GM12878 (cell line): ENCODE data around the gene ENOX2. TPM values are rescaled to one million over a fixed set of nuclear protein-coding genes. Genes with fewer than 3 reads are reported as not detected.

ENCODE experiments used
- ATAC-seq: fragments of 200-7000 bp; cut with Tn5 transposase; 3 replicates; pipeline ENCODE4 v1.9.1; 2020; ENCODE audit warnings: mild to moderate bottlenecking, moderate library complexity
- BruUV-seq: library from RNA; stranded (reverse); fragments of 400-500 nt; replicated peaks from 2 replicates; lab custom pipeline; 2021; lab: Mats Ljungman, UMichigan
- CTCF ChIA-PET: fragments of 300-600 bp; sonication (Branson Sonifier 250); formaldehyde crosslinking; extraction: SDS; loops from one replicate; lab custom pipeline; 2021; ENCODE audit warnings: inconsistent platforms; lab: Yijun Ruan, JAX
- POLR2A ChIA-PET: fragments of 350-600 bp; formaldehyde crosslinking; extraction: SDS; loops from one replicate; lab custom pipeline; 2021; ENCODE audit warnings: inconsistent platforms; lab: Charles Lee
- RAD21 ChIA-PET: fragments of 300-600 bp; sonication (Branson Sonifier 250); formaldehyde crosslinking; loops from one replicate; lab custom pipeline; 2023; ENCODE audit warnings: antibody characterized with exemption; ENCODE audit not compliant: unreplicated experiment; lab: Charles Lee
- SMC1A ChIA-PET: fragments of 300-600 bp; sonication (Branson Sonifier 250); formaldehyde crosslinking; loops from one replicate; lab custom pipeline; 2023; ENCODE audit not compliant: unreplicated experiment, uncharacterized antibody; lab: Charles Lee
- DNase-seq: peaks from one replicate; pipeline ENCODE4 v3.0.0-alpha.2; 2011; ENCODE audit warnings: low read depth, low spot score
- FAIRE-seq: peaks from 3 replicates; lab custom pipeline; 2011; peaks lifted over from hg19 to GRCh38; lab: Jason Lieb, UNC
- H2AFZ ChIP-seq: 2 replicates; pipeline ENCODE4 v1.6.0; 2011; ENCODE audit warnings: low read depth, low read length, control low read depth; ENCODE audit not compliant: control insufficient read depth
- H3K27ac ChIP-seq: 2 replicates; pipeline ENCODE4 v1.5.1; 2011; ENCODE audit warnings: control low read depth; ENCODE audit not compliant: control insufficient read depth, insufficient read depth
- H3K27me3 ChIP-seq, 2 experiments: replicated peaks in 1 of 2; 2 replicates each; pipeline versions ENCODE4 v1.6.0 to v1.6.1; 2011; ENCODE audit warnings: low read length in 1 of 2; ENCODE audit not compliant: control insufficient read depth in 2 of 2, insufficient read depth in 2 of 2
- H3K36me3 ChIP-seq, 2 experiments: 2 replicates each; pipeline ENCODE4 v1.5.1; 2011; ENCODE audit warnings: low read length in 1 of 2; ENCODE audit not compliant: control insufficient read depth in 2 of 2, insufficient read depth in 2 of 2
- H3K4me1 ChIP-seq: 2 replicates; pipeline ENCODE4 v1.6.1; 2011; ENCODE audit warnings: mild to moderate bottlenecking, low read length, moderate library complexity, mixed read lengths; ENCODE audit not compliant: control insufficient read depth, insufficient read depth
- H3K4me2 ChIP-seq: 2 replicates; pipeline ENCODE4 v1.6.0; 2011; ENCODE audit warnings: control low read depth; ENCODE audit not compliant: control insufficient read depth, insufficient read depth
- H3K4me3 ChIP-seq: fragments of 200-600 bp; sonication (generic); 2 replicates; pipeline ENCODE4 v1.5.1; 2016
- H3K79me2 ChIP-seq: 2 replicates; pipeline ENCODE4 v1.6.0; 2011; ENCODE audit warnings: low read length; ENCODE audit not compliant: control insufficient read depth, insufficient read depth
- H3K9ac ChIP-seq: 2 replicates; pipeline ENCODE4 v1.8.0; 2011; ENCODE audit warnings: low read length, control low read depth, mixed read lengths; ENCODE audit not compliant: control insufficient read depth, insufficient read depth
- H3K9me3 ChIP-seq: replicated peaks from 3 replicates; pipeline ENCODE4 v1.5.1; 2011; ENCODE audit warnings: mild to moderate bottlenecking, low read length; ENCODE audit not compliant: control insufficient read depth, insufficient read depth
- H4K20me1 ChIP-seq: 2 replicates; pipeline ENCODE4 v1.6.0; 2011; ENCODE audit not compliant: control insufficient read depth, insufficient read depth
- ATF7 ChIP-seq: fragments of 450-650 bp; IDR thresholded peaks from 2 replicates; pipeline ENCODE4 v1.6.1; 2016; ENCODE audit warnings: low read depth, mild to moderate bottlenecking
- CBFB ChIP-seq: IDR thresholded peaks from 2 replicates; pipeline ENCODE4 v1.6.1; 2016; ENCODE audit warnings: antibody characterized with exemption, low read depth
- ETV6 ChIP-seq, 2 experiments: fragments of 450-650 bp in 1 of 2; IDR thresholded peaks in 1 of 2; conservative IDR thresholded peaks in 1 of 2; 2 replicates each; pipeline ENCODE4 v1.6.1; 2014; ENCODE audit warnings: antibody characterized with exemption in 1 of 2, borderline replicate concordance in 1 of 2, low read depth in 1 of 2, mild to moderate bottlenecking in 1 of 2, moderate library complexity in 1 of 2
- IKZF2 ChIP-seq, 2 experiments: fragments of 450-650 bp; IDR thresholded peaks; 2 replicates each; pipeline ENCODE4 v1.6.1; 2017; ENCODE audit warnings: mild to moderate bottlenecking in 2 of 2, moderate library complexity in 2 of 2
- JUNB ChIP-seq: IDR thresholded peaks from 2 replicates; pipeline ENCODE4 v1.6.1; 2016; ENCODE audit warnings: antibody characterized with exemption, mild to moderate bottlenecking
- LARP7 ChIP-seq: fragments of 450-650 bp; IDR thresholded peaks from 2 replicates; pipeline ENCODE4 v1.6.1; 2017; ENCODE audit warnings: mild to moderate bottlenecking
- NFIC ChIP-seq: IDR thresholded peaks from 2 replicates; pipeline ENCODE4 v1.6.1; 2012; ENCODE audit warnings: low read depth, mild to moderate bottlenecking, inconsistent platforms, low read length, moderate library complexity
- NR2F1 ChIP-seq: fragments of 450-650 bp; conservative IDR thresholded peaks from 2 replicates; pipeline ENCODE4 v1.6.1; 2017; ENCODE audit warnings: mild to moderate bottlenecking
- POU2F2 ChIP-seq: IDR thresholded peaks from 3 replicates; pipeline ENCODE4 v1.6.1; 2011; ENCODE audit warnings: low read depth, mild to moderate bottlenecking, low read length, borderline replicate concordance
- RAD51 ChIP-seq: fragments of 450-650 bp; IDR thresholded peaks from 2 replicates; pipeline ENCODE4 v1.6.1; 2016; ENCODE audit warnings: moderate library complexity, mild to moderate bottlenecking, inconsistent platforms
- SIN3A ChIP-seq: IDR thresholded peaks from 2 replicates; pipeline ENCODE4 v1.6.1; 2012; ENCODE audit warnings: low read depth, low read length, improper control_type of control experiment
- SPI1 ChIP-seq: IDR thresholded peaks from 2 replicates; pipeline ENCODE4 v1.6.1; 2011; ENCODE audit warnings: low read depth, mild to moderate bottlenecking, low read length, moderate library complexity, borderline replicate concordance; ENCODE audit not compliant: insufficient read depth
- ZBTB33 ChIP-seq: fragments of 450-650 bp; IDR thresholded peaks from 2 replicates; pipeline ENCODE4 v1.6.1; 2017; ENCODE audit warnings: mild to moderate bottlenecking
- ZNF384 ChIP-seq: IDR thresholded peaks from 2 replicates; pipeline ENCODE4 v1.6.1; 2012; ENCODE audit warnings: low read depth, mild to moderate bottlenecking, low read length, improper control_type of control experiment, borderline replicate concordance
- ZNF687 ChIP-seq: fragments of 450-650 bp; IDR thresholded peaks from 2 replicates; pipeline ENCODE4 v1.6.1; 2017; ENCODE audit warnings: mild to moderate bottlenecking, moderate library complexity
- in situ Hi-C: fragments of 300-500 bp; cut with MboI; formaldehyde crosslinking; loops from 9 replicates; pipeline ENCODE4 v1.14.3; 2018; ENCODE audit warnings: mixed read lengths
- intact Hi-C: fragments of 100-400 bp; cut with micrococcal nuclease; formaldehyde crosslinking; loops from one replicate; pipeline ENCODE4 v1.14.2; 2022; ENCODE audit not compliant: unreplicated experiment
- polyA plus RNA-seq, 11 experiments: library from polyadenylated mRNA; depleted of rRNA in 4 of 11; unstranded in 6 of 11; stranded (reverse) in 5 of 11; fragments of >200 nt; fragmentation: Nextera tagmentation in 4 of 11; fragmentation: Illumina TruSeq in 1 of 11; extraction: Ambion mirVana in 4 of 11; extraction: Trizol in 1 of 11; gene quantifications; 1 replicate in 1 of 11; 2 replicates in 10 of 11; pipeline versions ENCODE4 v1.2.1 to v1.2.3, GENCODE V29; 2011 to 2016; ENCODE audit warnings: inconsistent platforms in 2 of 11, missing spikeins in 2 of 11, low read depth in 1 of 11
- total RNA-seq, 4 experiments: library from RNA; depleted of rRNA in 3 of 4; stranded (reverse); fragments of >200 nt in 3 of 4; fragmentation: Illumina TruSeq in 1 of 4; extraction: Trizol in 1 of 4; gene quantifications; 2 replicates each; pipeline versions ENCODE4 v1.2.1 to v1.2.3, GENCODE V29; 2013 to 2021
- TF ChIP-seq, protein P1 (sequence below): IDR thresholded peaks from 2 replicates; pipeline ENCODE4 v1.6.1; 2012; ENCODE audit warnings: low read depth, low read length, improper control_type of control experiment

Gene ENOX2
- total and polyA plus RNA-seq, 10 of the 15 experiments (the other 5 are each of a cell fraction or from before 2014, with no cell fraction given) = 3.2 to 13.0 (median 7.7) TPM

- TF ChIP-seq RAD51 = no peak
- TF ChIP-seq JUNB = no peak
- no peak for TF ChIP-seq NR2F1
- TF ChIP-seq ATF7 = no peak
- no peak for TF ChIP-seq ZNF384
- no peak for TF ChIP-seq SPI1
- TF ChIP-seq CBFB = no peak
- TF ChIP-seq ZBTB33 = no peak
- TF ChIP-seq ETV6 (conservative IDR thresholded peaks at IDR 0.05 in 1 of 2, IDR thresholded peaks at IDR 0.05 in 1 of 2; ENCODE audit: borderline replicate concordance in 1 of 2, low read depth in 1 of 2) = no peak
- TF ChIP-seq, protein P1, sequence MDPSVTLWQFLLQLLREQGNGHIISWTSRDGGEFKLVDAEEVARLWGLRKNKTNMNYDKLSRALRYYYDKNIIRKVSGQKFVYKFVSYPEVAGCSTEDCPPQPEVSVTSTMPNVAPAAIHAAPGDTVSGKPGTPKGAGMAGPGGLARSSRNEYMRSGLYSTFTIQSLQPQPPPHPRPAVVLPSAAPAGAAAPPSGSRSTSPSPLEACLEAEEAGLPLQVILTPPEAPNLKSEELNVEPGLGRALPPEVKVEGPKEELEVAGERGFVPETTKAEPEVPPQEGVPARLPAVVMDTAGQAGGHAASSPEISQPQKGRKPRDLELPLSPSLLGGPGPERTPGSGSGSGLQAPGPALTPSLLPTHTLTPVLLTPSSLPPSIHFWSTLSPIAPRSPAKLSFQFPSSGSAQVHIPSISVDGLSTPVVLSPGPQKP = no peak
Observed at GRCh38 chrX:130799393-130799792, 103.6 kb downstream of the ENOX2 start (continued).

GRCh38 chrX:130793975-130794374 lies 109.0 kb downstream of the ENOX2 start:
- POLR2A ChIA-PET = no interaction called here
- SMC1A ChIA-PET = no interaction called here
- Histone ChIP-seq H3K9me3 (no peaks in the 10 kb centered on the region), H3K4me1 (no peaks in the 10 kb centered on the region), H3K4me2 (no peak overlapping the region), H3K9ac (no peak overlapping the region), H3K27me3 (no peaks in the 10 kb centered on the region), H3K79me2 (no peaks in the 10 kb centered on the region), H3K27ac (no peak overlapping the region), H4K20me1 (no peaks in the 10 kb centered on the region), H2AFZ (no peak overlapping the region), H3K36me3 (no peaks in the 10 kb centered on the region), H3K4me3 (no peak overlapping the region)
- DNase-seq = no peak
- CTCF ChIA-PET = no interaction called here
- in situ Hi-C loops (no loop called here), intact Hi-C loops (no loop called here)
- no TSS peak for BruUV-seq
- RAD21 ChIA-PET = no interaction called here
- FAIRE-seq = peak; percentile 31
- no peak for ATAC-seq
- TF ChIP-seq ZBTB33 = no peak
- no peak for TF ChIP-seq NFIC
- no peak for TF ChIP-seq IKZF2 (IDR thresholded peaks at IDR 0.05)
- TF ChIP-seq POU2F2 = no peak
- no peak for TF ChIP-seq LARP7
- TF ChIP-seq SIN3A = no peak
- TF ChIP-seq ZNF687 = no peak
